GM21526 (cell line): ENCODE results near the gene LMBR1.
"Not testable (repeated sequence)": the region's sequence is repeated elsewhere in the genome, so short reads cannot be mapped to it uniquely, and the experiment has no call there.

Source experiments
- ATAC-seq: cut with Tn5 transposase; IDR thresholded peaks from one replicate; pipeline ENCODE4 v1.9.1; 2021; ENCODE audit warnings: moderate library complexity; ENCODE audit not compliant: unreplicated experiment, low FRiP score

The LMBR1 gene, protein sequence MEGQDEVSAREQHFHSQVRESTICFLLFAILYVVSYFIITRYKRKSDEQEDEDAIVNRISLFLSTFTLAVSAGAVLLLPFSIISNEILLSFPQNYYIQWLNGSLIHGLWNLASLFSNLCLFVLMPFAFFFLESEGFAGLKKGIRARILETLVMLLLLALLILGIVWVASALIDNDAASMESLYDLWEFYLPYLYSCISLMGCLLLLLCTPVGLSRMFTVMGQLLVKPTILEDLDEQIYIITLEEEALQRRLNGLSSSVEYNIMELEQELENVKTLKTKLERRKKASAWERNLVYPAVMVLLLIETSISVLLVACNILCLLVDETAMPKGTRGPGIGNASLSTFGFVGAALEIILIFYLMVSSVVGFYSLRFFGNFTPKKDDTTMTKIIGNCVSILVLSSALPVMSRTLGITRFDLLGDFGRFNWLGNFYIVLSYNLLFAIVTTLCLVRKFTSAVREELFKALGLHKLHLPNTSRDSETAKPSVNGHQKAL

DNA sequence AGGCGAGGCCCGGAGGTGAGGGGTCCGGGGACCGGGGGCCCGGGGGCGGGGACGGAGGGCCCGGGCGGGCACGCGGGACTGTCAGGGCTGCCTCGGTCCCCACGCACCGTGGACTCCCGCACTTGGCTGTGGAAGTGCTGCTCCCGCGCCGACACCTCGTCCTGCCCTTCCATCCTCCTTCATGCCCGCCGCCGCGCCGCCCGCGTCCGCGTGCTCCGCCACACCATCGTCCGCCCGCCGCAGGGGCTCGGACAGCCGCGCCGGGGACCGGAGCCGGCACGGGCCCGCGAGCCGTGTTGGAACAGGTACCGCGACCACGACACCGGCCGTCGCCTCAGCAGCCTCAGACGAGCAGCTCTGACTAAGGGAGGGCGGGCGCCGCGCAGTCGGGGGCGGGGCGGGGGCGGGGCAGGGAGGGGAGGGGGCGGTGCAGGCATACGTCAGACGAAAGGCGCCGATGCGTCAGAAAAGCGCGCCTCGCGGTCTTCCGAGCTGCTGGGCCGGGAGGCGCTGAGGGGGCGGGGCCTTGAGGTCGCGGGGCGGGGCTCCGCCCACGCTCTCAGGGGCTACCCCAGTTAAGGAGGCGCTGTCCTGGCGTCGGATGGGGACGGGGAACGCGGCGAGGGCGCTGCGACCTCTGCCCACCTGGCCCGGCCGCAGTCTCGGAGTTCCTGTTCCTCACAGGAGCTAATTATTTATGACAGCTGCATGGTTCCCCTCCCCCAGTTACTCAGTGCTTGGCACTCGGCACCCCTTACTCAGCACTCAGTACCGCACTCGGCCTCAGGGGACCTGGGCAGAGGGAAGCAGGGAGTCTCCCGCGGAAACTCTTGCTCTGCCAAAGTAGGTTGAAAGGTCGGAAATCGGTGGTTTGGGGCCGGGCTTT, at the start of gene LMBR1:
Gene LMBR1, minus strand, starts transcription at position 363 of the 886 bp plus-strand sequence. Its CDS starts 190 bp downstream, at position 173.
- ATAC-seq: peak; percentile 78

- no peak for ATAC-seq
Observed at GRCh38 chr7:156942708-156943090, 49.7 kb upstream of the LMBR1 start.

- no peak for ATAC-seq
Observed at GRCh38 chr7:156941393-156942182, 48.6 kb upstream of the LMBR1 start.

DNA sequence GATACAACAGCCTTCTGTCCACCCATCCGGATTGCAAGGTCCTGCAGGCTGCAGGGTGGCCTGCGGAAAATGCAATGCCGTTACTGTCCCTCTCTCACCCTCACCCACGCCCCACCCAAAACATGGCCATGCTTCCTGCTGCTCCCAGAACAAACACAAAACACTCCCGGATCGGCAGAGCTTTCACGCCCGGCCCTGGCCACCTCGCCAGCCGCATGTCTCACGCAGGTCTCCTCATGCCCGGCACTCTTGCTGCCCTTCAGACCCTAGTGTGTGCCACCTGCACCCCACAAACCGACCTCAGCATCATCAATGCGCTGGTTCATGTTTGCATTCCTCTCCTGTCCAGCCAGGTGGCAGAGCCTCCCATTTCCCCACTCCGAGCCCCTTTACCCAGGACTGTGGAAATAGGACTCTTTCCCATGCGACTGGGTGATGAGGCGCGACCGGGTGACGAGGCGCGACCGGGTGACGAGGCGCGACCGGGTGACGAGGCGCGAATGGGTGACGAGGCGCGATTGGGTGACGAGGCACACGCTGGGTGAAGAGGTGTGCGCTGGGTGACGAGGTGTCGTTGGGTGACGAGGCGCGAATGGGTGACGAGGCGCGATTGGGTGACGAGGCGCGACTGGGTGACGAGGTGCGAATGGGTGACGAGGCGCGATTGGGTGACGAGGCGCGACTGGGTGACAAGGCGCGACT, 47.6 kb upstream of the LMBR1 start:
- ATAC-seq: no peak

DNA sequence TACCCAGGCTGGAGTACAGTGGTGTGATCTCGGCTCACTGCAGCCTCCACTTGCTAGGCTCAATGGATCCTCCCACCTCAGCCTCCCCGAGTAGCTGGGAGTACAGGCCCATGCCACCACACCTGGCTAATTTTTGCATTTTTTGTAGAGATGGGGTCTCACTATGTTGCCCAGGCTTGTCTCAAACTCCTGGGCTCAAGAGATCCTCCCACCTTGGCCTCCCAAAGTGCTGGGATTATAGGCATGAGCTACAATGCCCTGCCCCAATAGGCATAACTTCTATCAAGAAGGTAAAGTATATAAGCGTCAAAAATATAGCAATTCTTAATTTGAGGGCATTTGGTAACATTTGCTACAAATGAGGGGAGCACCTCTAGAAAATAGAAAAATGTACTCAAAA, 43.8 kb upstream of the LMBR1 start:
- ATAC-seq: not testable (repeated sequence)

DNA sequence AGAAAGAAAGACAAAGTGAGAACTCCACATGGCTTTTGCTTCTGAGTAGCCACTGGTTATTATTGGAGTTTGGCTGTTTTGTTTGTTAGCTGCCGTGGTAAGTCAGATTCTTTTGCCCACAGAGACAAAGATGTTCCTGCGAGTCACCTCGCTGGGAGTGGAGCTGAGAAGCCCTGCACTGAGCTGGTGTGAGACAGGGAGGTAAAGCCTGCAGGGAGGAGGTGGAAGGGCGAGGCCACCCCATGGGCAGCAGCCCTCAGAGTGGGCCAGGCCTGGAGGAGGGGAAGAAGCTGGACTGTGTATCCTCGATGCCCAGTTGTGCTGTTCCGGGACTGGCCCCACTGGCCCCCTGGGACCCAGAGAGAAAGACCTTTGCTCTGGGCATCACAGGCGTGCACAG, 42.3 kb upstream of the LMBR1 start:
- ATAC-seq: no peak

DNA sequence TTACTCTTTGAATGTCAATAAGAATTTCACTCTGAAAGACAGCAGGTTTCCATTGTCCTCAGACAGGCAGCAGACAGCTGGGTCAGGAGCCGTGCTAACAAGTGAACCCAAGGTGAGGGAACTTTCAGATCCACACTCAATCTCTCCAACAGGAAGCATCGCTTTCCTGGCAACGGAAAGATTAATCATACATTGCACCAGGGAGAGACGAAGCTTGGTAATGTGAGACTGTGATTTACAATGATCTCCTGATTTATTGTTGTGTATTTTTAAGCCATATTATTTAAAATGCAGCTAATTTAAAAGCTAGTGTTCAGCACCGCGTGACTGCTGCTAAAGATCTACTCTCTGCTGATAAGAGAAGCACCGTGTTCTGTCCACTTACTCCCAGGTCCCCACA, 39.0 kb upstream of the LMBR1 start:
- no peak for ATAC-seq

DNA sequence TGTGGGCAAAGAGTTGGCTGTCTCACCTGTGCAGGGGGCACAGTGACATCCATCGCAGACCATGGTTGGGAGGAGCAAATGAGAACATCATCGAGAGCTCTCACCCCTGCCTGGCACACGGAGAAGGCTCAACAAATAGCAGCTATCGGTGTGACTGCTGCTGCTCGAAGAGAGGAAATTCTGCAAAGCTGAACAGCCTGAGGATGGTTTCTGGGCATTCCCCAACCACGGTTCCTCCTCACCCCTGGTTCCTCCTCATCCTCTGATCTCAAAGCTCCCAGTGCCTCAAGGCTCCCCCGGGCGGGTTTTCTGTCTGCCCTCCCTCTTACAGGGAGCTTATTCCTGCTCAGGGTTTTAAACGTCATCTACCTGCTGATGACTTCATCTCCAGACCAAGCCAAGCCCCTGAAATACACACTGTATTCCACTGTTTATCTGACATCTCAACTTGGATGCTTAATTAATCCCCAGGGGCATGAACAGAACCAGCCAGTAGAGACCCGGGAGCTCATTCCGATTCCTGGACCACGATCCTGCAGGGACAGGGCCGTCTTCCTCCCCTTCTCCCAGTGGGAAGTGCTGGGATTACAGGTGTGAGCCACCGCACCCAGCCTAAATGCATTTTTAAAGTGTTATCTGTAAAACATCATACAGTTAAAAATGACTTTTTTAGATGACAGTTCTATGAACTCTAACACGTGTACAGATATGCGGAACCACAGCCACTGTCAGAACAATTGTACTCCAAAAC, 37.0 kb upstream of the LMBR1 start:
- no peak for ATAC-seq

GRCh38 chr7:156928406-156928747, 35.4 kb upstream of the LMBR1 start:
- ATAC-seq: no peak

- ATAC-seq: no peak
Observed at GRCh38 chr7:156927571-156928405, 34.8 kb upstream of the LMBR1 start.

DNA sequence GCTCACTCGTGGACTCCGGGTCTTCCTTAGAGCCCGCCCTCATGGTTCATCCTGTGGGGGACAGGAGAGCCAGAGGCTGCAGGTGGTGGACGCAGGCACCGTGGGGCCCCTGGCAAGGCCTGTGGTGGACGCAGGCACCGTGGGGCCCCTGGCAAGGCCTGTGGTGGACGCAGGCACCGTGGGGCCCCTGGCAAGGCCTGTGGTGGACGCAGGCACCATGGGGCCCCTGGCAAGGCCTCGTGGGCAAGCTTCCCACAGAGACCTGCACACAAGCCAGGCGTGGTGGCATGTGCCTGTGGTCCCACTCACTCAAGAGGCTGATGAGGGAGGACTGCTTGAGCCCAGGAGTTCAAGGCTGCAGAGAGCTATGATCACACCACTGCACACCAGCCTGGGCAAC, 32.8 kb upstream of the LMBR1 start:
- not testable (repeated sequence) for ATAC-seq

- ATAC-seq: not testable (repeated sequence)
Observed at GRCh38 chr7:156922304-156922703, 29.3 kb upstream of the LMBR1 start.

- ATAC-seq: not testable (repeated sequence)
Observed at GRCh38 chr7:156920487-156921373, 27.7 kb upstream of the LMBR1 start.

- no peak for ATAC-seq
Observed at GRCh38 chr7:156920076-156920475, 27.1 kb upstream of the LMBR1 start.

DNA sequence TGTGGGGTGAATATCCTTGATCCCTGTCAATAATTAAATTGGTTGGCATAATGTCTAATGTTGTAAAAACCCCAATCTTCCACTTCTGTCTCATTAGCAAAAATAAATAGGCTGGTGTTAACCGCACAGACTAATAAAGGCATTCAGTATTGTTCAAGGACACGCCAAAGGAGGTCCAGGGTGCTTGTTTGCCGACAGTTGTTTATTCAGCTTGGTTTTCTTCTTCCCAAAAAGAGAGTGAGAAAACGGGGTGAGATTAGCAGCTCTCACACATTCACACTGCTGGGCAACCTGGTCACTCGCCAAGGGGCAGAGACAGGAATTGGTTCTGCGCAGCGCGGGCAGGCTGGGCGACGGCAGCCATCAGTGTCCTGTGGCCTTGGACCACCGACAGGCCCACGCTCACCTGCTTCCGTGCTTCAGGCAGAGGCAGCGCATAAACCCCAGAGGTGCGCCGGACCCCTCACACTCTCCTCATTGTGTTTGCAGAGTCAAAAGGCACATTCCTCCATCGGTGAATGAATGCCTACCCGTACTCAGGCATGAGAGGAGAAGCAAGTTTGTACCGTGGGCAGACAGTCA, 26.2 kb upstream of the LMBR1 start:
- ATAC-seq: no peak

DNA sequence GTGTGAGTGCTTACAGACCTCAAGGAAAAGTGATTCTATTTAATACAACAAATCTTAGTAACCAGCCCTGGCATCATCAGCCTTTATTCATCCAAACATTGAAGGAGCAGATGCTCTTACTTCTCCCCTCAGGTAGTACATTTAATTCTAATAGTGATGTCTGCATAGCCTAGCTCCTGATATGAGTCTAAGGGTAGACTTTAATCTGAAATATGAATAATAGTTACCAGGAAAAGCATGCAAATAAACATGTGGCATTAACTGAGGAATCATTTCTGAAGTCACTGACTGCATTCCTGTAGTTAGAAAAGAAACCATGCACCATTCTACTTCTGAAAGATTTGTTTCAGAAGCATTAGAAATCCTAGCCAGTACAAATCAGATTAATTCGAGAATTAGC, 25.7 kb upstream of the LMBR1 start:
- ATAC-seq: no peak

GRCh38 chr7:156909574-156910252, 16.7 kb upstream of the LMBR1 start:
- not testable (repeated sequence) for ATAC-seq
